Activated B cell treated with CpG ODN at 0.5 μM for 24 hours (primary cell): ENCODE measurements around the gene GKN2. TPM values are rescaled to one million over a fixed set of nuclear protein-coding genes. Genes with fewer than 3 reads are reported as not detected.

ENCODE experiments used
- ATAC-seq: fragments of 200-7000 bp; cut with Tn5 transposase; one replicate; pipeline ENCODE4 v1.10.0; 2021; ENCODE audit warnings: low read depth, mild to moderate bottlenecking, moderate library complexity
- CTCF ChIA-PET: fragments of 350-600 bp; sonication (Branson Sonifier 250); formaldehyde crosslinking; loops from one replicate; lab custom pipeline; 2021; ENCODE audit warnings: antibody characterized with exemption; lab: Charles Lee
- POLR2A ChIA-PET: fragments of 350-600 bp; sonication (Branson Sonifier 250); formaldehyde crosslinking; loops from one replicate; lab custom pipeline; 2021; ENCODE audit warnings: antibody characterized with exemption; lab: Charles Lee
- DNase-seq: peaks from one replicate; pipeline ENCODE4 v3.0.0; 2022
- H3K27ac Mint-ChIP-seq: one replicate; pipeline ENCODE4 v1.8.0; 2020; ENCODE audit warnings: mixed read lengths
- H3K27me3 Mint-ChIP-seq: one replicate; pipeline ENCODE4 v1.8.0; 2021; ENCODE audit warnings: mixed read lengths
- H3K36me3 Mint-ChIP-seq: one replicate; pipeline ENCODE4 v1.8.0; 2021; ENCODE audit warnings: low read depth, mixed read lengths
- H3K4me1 Mint-ChIP-seq: one replicate; pipeline ENCODE4 v1.8.0; 2021; ENCODE audit warnings: mixed read lengths
- H3K4me3 Mint-ChIP-seq: one replicate; pipeline ENCODE4 v1.8.0; 2020; ENCODE audit warnings: mild to moderate bottlenecking, mixed read lengths
- H3K9me3 Mint-ChIP-seq: one replicate; pipeline ENCODE4 v1.8.0; 2020; ENCODE audit warnings: mixed read lengths
- CTCF ChIP-seq: fragments of 200-600 bp; IDR thresholded peaks from one replicate; pipeline ENCODE4 v1.8.0; 2022; ENCODE audit warnings: antibody characterized with exemption, mild to moderate bottlenecking
- intact Hi-C: fragments of 100-400 bp; cut with micrococcal nuclease; formaldehyde crosslinking; loops from one replicate; pipeline ENCODE4 v1.15.1; 2024
- total RNA-seq: library from RNA; stranded (reverse); gene quantifications from 2 replicates; pipeline ENCODE4 v1.2.3, GENCODE V29; 2022

GKN2 gene
- total RNA-seq, 1 donor from 2014 or later: not detected

DNA sequence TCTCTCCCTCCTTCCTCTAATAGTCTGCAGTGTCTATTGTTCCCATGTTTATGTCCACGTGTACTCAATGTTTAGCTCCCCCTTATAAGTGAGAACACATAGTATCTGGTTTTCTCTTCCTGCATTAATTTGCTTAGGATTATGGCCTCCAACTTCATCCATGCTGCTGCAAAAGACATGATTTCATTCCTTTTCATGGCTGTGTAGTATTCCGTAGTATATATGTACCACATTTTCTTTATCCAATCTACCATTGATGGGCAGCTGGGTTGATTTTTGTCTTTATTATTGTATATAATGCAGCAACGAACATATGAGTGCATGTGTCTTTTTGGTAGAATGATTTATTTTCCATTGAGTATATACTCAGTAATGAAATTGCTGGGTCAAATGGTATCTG lies 13.8 kb downstream of the GKN2 start:
- POLR2A ChIA-PET: no interaction called here
- CTCF ChIA-PET: no interaction called here
- TF ChIP-seq CTCF: no peak

GRCh38 chr2:68937346-68938055 lies 15.2 kb downstream of the GKN2 start:
- no peak for ATAC-seq

More for the DNA sequence above, 13.8 kb downstream of the GKN2 start:
- Mint-ChIP-seq H3K9me3 (peaks cover 8% of the 10 kb centered on the region), H3K4me3 (no peak overlapping the region), H3K27ac (no peak overlapping the region), H3K27me3 (peaks cover 34% of the 10 kb centered on the region), H3K4me1 (no peaks in the 10 kb centered on the region), H3K36me3 (no peaks in the 10 kb centered on the region)
- ATAC-seq (no peak), DNase-seq (no peak)
- intact Hi-C loops: no loop called here

GRCh38 chr2:68936889-68937288 lies 15.8 kb downstream of the GKN2 start:
- H3K4me3 Mint-ChIP-seq: no peak overlapping the region
- peaks cover 21% of the 10 kb centered on the region for H3K27me3 Mint-ChIP-seq
- intact Hi-C loops: no loop called here
- CTCF ChIA-PET: no interaction called here
- no peak for DNase-seq
- no peaks in the 10 kb centered on the region for H3K36me3 Mint-ChIP-seq
- no peak overlapping the region for H3K27ac Mint-ChIP-seq
- TF ChIP-seq CTCF: no peak
- no peaks in the 10 kb centered on the region for H3K4me1 Mint-ChIP-seq
- no peak for ATAC-seq
- H3K9me3 Mint-ChIP-seq: peaks cover 8% of the 10 kb centered on the region
- POLR2A ChIA-PET: no interaction called here

More at GRCh38 chr2:68937346-68938055, 15.2 kb downstream of the GKN2 start:
- no peak for TF ChIP-seq CTCF
- peaks cover 26% of the 10 kb centered on the region for H3K27me3 Mint-ChIP-seq
- no peak overlapping the region for H3K27ac Mint-ChIP-seq
- H3K4me3 Mint-ChIP-seq: no peak overlapping the region
- intact Hi-C loops: no loop called here
- ChIA-PET CTCF (no interaction called here), POLR2A (no interaction called here)
- H3K36me3 Mint-ChIP-seq: no peaks in the 10 kb centered on the region
- no peak for DNase-seq
- H3K4me1 Mint-ChIP-seq: no peaks in the 10 kb centered on the region
- peaks cover 8% of the 10 kb centered on the region for H3K9me3 Mint-ChIP-seq

GRCh38 chr2:68936427-68936826 lies 16.3 kb downstream of the GKN2 start:
- DNase-seq (no peak), ATAC-seq (no peak)
- no peak overlapping the region for H3K27ac Mint-ChIP-seq
- intact Hi-C loops: no loop called here
- no peak for TF ChIP-seq CTCF
- peaks cover 11% of the 10 kb centered on the region for H3K9me3 Mint-ChIP-seq
- H3K36me3 Mint-ChIP-seq: no peaks in the 10 kb centered on the region
- ChIA-PET POLR2A (no interaction called here), CTCF (interaction anchor here (2.1 kb wide), 1 partner anchor 11 kb away, joined by 8 read pairs; no protein-coding TSS in a partner anchor)
- peaks cover 21% of the 10 kb centered on the region for H3K27me3 Mint-ChIP-seq
- H3K4me3 Mint-ChIP-seq: no peak overlapping the region
- no peaks in the 10 kb centered on the region for H3K4me1 Mint-ChIP-seq

DNA sequence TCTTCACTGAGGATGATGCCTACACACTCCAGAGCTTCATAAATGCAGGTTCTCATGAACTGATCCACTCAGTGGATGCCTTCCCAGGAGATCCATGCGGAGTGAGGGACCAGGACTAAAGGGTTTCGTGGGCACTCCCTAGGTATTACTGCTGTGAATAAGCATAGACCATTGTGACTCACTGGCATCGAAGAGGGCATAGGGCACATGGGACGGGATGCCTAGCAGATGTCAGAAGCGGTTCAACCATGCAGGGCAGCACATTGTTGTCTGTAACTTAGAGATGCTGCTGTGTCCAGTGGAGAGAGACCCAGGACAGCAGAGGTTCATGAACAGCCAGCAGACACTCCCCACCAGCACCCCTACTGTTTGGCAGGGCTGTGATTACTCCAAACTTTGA lies 17.2 kb downstream of the GKN2 start:
- no peaks in the 10 kb centered on the region for H3K36me3 Mint-ChIP-seq
- CTCF ChIA-PET: interaction anchor here (2.1 to 2.5 kb wide), 2 partner anchors 10 to 472 kb away, joined by 7 to 8 read pairs; no protein-coding TSS in a partner anchor
- ATAC-seq: no peak
- no peak for DNase-seq
- H3K27ac Mint-ChIP-seq: no peak overlapping the region
- peaks cover 13% of the 10 kb centered on the region for H3K9me3 Mint-ChIP-seq
- peaks cover 12% of the 10 kb centered on the region for H3K27me3 Mint-ChIP-seq
- POLR2A ChIA-PET: no interaction called here
- H3K4me3 Mint-ChIP-seq: no peak overlapping the region
- intact Hi-C loops: no loop called here
- no peak for TF ChIP-seq CTCF
- no peaks in the 10 kb centered on the region for H3K4me1 Mint-ChIP-seq
